CD4-positive, alpha-beta T cell treated with Interleukin-2 at 100 ng/mL for 4 hours (primary cell): ENCODE results near the gene DAO.

Experiments
- DNase-seq: peaks from one replicate; pipeline ENCODE4 v3.0.0-alpha.2; 2020; ENCODE audit warnings: low spot score

DAO gene

DNA sequence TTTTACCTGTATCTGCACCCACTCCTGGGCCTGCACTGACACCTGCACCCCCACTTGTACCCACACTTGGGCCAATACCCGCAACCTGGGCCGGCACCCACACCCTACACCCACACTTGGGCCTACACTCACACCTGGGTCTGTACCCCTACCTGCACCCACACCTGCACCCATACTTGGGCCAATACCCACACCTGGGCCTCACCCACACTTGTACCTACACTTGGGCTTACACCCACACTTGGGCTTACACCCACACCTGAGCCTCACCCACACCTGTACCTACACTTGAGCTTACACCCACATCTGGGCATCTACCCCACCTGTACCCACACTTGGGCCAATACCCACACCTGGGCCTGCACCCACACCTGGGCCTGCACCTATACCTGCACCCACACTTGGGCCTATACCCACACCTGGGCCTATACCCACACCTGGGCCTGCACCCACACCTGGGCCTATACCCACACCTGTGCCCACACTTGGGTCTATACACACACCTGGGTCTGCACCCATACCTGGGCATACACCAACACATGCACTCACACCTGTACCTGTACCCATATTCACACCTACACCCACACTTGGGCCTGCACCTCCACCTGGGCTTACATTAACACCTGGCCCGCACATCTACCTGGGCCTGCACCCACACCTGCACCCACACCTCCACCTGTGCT is 39.2 kb downstream of the DAO start:
- no peak for DNase-seq

GRCh38 chr12:108921946-108922345 is 42.1 kb downstream of the DAO start:
- no peak for DNase-seq

- DNase-seq: no peak
Measured at GRCh38 chr12:108922918-108923317, 43.0 kb downstream of the DAO start.

GRCh38 chr12:108928695-108929094 is 48.8 kb downstream of the DAO start:
- no peak for DNase-seq

- DNase-seq: no peak
Measured at GRCh38 chr12:108930155-108930554, 50.3 kb downstream of the DAO start.

DNA sequence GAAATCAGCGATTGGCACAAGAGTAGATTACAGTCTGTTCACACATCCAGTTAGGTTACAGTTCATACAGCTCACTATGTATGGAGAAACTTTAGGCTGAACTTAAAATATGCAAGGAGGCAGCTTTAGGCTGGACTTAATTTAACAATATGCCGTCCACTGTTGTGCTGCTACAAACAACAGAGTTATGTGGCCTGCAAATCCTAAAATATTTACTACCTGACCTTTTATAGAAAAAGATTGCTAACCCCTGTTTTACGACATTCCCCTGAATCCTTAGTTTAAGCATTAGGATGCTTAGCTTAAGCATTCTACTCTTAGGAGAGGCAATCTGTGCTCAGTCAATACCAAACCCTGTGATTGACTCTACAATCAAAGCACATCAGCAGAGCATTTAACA is 50.9 kb downstream of the DAO start:
- DNase-seq: no peak

DNA sequence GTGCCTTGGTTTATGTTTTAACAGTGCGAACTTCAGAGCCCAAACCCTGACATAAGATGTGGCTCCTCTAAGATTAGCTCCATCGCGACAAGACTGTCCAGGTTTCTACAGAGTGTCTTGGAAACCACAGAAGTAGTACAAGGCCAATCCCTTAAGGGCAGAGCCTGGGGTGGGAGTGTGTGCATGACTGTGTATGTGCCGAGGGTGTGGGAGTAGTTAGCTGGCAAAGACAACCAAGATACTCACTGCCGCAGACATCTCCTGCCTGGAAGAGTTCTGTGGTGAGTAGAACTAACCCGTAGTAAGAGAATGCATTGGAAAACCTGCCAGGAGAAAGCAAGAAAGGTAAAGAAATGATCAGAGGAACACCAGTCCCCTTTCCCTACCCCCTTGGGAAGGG is 54.1 kb downstream of the DAO start:
- no peak for DNase-seq

DNA sequence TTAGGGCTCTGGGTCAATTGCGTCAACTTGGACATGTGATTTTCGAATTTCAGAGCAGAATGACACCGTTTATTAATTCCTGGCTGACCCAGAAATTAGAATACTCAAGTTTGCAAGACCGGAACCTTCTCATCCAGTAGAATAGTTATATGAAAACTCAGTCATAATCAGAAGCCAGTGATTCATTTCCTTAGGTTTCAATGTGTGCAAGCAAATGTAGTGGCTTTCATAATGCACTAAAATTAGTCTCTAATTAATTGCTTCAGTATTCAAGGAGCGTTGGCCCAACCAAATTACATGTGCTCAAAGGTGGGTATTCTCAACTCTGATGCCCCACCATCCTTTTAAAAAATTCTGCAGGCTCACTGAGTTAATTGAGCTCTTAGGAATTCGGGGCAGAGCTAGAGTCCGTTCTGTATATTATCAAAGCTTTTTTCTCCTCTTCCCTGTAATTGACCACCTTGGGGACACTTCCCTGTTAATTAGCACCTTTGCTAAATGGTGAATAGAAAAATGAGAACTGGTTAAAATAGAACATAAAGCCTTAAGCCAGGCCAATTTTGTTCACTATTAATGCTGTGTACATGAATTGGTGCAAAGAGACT is 55.4 kb downstream of the DAO start:
- DNase-seq: no peak

GRCh38 chr12:108938247-108938924 is 58.5 kb downstream of the DAO start:
- DNase-seq: no peak

GRCh38 chr12:108939594-108939993 is 59.7 kb downstream of the DAO start:
- peak; percentile 23 for DNase-seq

- DNase-seq: no peak
Measured at GRCh38 chr12:108940138-108940537, 60.2 kb downstream of the DAO start.

DNA sequence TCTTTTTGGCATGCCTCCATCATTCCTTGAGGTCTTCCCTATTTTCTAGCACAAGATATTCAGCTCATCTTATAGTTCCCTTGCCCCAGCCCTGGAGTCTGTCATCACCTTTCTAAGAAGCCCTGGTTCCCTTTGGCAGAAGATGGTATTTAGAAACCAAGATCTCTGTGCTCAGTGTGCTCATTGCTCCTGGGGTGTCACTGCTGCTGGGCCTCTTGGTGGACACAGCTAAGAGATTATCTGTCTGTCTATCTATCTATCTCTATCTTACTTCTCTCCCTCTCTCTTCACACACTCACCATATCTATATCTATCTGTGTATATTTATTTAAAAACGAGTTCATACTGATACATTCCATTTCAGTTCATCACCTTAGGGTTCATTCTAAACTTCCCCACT is 67.2 kb downstream of the DAO start:
- DNase-seq: no peak

- no peak for DNase-seq
Measured at GRCh38 chr12:108948367-108948766, 68.5 kb downstream of the DAO start.

- DNase-seq: no peak
Measured at GRCh38 chr12:108949976-108950375, 70.1 kb downstream of the DAO start.
